Keratinocyte (primary cell): ENCODE data around the gene GABRB2.

Source experiments
- CTCF ChIP-seq, 3 experiments: IDR thresholded peaks in 1 of 3; conservative IDR thresholded peaks in 1 of 3; optimal IDR thresholded peaks in 1 of 3; 2 replicates in 2 of 3; 3 replicates in 1 of 3; pipeline versions ENCODE3 to v1.5.1; 2011; ENCODE audit warnings: low read length in 3 of 3, mild to moderate bottlenecking in 3 of 3, moderate library complexity in 2 of 3, control low read depth in 1 of 3, inconsistent platforms in 1 of 3; ENCODE audit not compliant: insufficient read depth in 2 of 3; ENCODE audit errors: extremely low read depth in 1 of 3
- EZH2 ChIP-seq: IDR thresholded peaks from one replicate; pipeline ENCODE4 v1.6.1; 2012; ENCODE audit warnings: inconsistent platforms, mild to moderate bottlenecking, low read length, moderate library complexity

DNA sequence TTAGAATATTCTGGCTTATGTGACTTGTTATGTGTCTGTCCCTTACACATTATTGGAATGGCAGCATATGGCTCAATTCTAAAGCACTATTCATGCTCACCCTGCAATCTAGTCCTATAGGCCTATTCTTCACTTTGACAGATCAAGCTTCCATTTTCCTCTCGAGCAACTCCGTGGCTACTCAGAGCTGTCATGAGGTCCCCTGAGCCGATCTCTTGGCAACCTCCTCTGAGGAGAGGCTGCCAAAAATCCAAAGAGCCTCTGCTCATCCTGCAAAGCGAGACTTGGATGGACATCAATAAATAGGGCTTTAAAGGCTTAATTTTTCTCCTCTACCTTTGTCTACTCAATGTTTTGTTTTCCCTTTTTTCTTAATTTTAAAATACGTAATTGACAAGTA lies 163.8 kb downstream of the GABRB2 start:
- TF ChIP-seq CTCF (optimal IDR thresholded peaks at IDR 0.05 in 1 of 3, IDR thresholded peaks at IDR 0.05 in 1 of 3, conservative IDR thresholded peaks at IDR 0.05 in 1 of 3; ENCODE audit: extremely low read depth in 1 of 3, insufficient read depth in 2 of 3, low read length in 3 of 3), result no peak
- TF ChIP-seq EZH2, result no peak
